HG03460 (cell line): Measurements from ENCODE around the gene PCCA.

Source experiments
- ATAC-seq: cut with Tn5 transposase; IDR thresholded peaks from one replicate; pipeline ENCODE4 v1.9.1; 2021; ENCODE audit not compliant: unreplicated experiment

The PCCA gene

DNA sequence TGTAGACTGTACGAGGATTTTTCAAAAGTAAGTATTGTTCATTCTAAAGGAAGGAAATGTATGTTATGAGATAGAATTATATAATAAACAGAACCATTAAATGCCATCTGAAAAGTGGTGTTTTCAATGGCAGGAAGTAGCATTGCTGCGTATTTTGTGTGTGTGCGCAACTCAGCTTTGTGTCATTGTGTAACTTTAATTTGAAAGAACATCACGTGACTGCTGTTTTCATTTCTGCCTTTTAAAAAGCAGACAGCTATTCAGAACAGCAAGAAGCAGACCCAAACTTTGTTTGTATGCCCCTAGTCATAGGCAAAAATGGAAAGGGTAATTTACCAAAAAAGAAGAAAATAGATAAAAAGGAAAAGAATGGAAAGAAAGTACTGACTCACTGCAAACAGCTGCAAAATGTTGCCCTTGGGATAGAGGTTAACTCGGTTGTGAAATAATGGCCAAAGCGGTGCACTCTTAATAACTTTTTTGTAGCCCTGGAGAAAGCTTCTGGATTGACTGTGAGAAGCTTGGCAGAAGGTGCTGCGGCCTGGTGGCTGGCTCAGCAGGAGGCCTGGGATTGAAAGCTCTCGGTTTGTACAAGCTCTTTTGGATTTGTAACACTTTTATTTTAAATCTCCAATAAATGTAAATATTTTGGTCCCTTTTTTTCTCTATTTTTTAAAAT is 402.4 kb downstream of the PCCA start:
- no peak for ATAC-seq

DNA sequence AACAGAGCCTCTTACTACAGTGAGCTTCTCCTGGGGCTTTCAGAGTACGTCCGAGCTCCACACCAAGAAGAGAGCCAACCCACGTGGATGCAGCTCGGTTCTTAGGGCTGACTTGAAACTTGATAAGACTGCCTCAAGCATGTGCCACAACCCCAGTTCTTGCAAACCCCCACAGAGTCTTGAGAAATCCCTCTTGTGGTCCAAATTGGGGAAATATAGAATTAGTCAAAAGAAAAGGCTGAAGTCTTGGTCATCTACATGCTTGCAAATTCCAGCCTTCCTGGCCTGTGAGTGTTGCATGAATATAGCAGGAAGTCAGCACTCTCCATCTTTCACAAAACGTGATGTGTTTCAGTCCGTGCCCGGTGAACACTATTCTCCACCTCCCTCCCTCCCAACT is 404.5 kb downstream of the PCCA start:
- ATAC-seq, result no peak

DNA sequence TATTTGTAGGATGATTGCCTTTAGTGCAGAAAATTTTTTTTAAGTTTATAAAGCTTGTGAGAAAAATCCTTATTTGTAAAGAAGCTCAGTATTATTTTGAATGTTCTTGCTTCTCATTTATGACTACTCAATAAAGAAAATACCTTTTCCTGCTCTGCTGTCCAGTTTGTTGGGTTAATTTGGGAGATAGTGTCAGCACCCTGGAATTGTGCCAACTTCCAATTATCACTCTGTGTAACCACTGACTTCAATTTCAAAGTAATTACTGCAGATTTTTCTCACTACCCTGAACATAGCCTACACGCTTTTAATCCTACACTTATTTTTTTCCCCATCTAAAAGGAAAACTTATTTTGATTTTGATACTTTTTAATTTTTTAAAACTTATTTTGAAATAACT is 406.6 kb downstream of the PCCA start:
- ATAC-seq, result no peak

DNA sequence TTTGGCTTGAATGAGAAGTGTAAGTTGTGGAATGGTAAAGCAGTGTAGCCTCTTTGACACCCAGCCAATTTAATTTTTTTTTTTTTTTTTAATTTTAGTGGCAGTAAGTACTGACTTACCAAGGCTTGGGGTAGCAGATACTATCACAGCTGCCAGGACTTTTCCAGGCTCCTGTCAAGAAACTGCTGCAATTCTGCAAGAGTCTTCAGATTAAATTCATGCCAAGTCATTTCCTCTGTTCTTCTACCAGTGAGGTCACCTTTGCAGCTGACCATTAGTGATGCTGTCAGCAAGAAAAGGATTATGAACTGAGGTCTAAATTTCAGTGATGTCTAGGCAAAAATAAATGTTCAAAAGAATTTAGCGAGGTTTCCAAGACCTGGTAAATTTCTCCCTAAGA is 408.5 kb downstream of the PCCA start:
- ATAC-seq, result no peak

DNA sequence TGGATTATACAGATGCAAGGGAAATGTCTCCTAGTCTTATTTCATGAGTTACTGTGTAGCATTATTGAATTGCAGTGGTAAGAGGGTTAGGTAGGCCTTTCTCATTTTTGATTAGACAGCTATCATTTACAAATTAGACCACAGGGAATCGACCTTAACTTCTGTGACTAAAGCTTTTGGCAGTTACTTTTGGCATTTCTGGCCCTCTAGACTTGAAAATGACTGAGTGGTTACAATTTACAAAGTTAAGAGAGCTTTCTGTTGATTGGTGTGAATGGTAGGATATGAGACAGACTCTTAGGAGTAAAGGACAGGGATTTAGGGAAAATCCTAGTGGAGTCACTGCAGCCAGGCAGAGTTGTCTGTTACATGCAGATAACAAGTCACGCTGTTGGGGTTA is 413.6 kb downstream of the PCCA start:
- ATAC-seq, result no peak

DNA sequence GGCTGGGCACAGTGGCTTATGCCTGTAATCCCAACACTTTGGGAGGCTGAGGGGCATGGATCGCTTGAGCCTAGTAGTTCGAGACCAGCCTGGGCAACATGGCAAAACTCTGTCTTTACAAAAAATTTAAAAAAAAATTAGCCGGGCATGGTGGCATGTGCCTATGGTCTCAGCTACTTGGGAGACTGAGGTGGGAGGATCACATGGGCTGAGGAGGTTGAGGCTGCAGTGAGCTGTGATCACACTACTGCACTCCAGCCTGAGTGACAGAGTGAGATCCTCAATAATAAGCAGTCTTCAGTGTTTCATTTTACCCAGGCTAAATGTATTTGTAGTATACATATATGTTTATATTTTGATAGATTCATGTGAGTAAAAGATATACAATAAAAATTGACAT is 414.7 kb downstream of the PCCA start:
- ATAC-seq, result no peak

DNA sequence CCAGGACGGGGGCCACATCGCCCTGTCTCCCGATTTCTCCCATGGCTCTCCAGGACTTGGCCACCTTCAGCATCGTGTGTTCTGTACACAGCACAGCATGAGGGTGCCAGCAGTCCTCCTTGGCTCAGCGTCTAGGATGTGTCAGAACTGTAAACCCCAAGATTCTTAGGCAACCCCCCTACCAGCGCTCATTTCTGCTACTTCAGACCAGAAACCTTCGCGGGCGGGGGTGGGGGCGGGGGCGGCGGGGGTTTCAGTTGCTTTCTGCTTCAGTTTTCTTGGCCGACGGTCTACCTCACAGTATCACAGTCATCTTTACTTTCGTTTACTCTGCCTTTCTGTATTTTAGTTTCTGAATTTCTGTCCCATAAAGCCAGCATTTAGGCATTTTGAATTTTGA is 417.3 kb downstream of the PCCA start:
- ATAC-seq, result no peak

DNA sequence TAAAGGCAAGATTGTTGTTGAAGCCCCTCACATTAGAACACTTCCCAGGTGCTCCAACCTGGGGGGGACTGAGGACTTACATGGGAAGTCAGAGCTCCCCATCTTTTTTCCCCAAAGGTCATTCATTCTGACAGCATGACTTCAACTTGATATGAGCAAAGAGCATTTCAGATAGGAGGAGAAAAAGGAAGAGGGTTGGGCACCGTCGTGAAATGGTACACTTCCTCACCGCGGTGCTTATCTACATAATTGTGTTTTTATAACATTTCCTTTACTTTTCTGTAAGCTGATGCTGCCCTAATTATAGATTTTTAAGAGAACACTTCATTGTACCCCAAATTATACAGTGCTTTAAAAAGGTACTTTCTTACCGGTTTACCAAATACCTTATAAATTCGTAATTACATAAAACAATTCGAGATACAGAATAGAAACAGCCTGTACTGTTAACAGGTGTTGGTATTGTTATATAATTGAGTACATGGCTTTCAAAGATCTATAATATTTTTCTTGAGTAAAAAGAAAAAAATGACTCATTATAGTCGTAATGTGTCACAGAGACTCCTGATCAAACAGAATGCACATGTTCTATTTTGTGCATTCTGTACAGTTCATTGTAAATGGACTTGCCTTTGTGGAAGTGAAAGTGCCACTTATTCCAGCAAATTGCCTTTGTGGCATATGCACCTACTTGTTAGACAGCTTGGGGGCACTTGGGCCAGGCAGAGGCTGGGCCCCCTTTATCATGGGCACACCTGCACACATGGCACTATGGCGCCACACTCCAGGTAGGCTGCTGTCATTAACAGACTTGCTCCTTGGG is 417.9 kb downstream of the PCCA start:
- ATAC-seq, result no peak

DNA sequence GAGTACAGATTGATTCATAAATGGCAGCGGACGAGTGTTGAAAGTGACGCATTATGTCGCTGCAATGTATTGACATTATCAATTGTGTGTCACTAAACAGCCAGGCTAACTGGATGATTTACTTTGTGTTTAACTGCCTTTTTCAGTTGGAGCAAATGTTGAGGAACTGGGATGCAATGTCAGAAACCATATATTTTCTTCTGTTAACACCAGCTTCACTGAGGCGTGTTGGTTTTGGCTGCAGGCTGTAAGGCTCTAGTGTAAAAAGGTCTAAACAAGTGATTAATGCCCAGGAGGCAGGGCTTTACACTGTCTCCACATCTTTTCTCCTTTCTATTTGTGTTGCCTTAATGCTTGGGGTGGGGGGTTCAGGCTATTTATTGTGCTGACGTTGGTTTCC is 419.6 kb downstream of the PCCA start:
- no peak for ATAC-seq

DNA sequence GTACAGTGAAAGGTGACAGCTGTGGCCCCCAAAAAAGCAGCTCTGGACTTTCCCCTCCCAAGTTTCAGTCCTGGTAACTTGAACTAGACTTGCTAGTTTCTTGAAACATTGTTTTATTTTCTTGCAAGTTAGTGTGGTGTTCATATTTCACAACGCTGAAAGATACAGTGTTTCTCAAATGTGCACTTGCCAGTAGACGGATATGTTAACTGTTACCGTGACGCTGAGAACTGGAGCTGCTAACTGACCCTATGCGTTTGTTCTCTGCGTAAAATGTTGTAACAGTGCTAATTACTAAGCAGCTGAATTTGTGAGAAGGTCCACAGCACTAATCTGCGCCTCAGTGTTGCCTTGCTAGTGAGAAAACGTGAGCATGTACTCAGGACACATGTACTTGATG is 420.1 kb downstream of the PCCA start:
- no peak for ATAC-seq

DNA sequence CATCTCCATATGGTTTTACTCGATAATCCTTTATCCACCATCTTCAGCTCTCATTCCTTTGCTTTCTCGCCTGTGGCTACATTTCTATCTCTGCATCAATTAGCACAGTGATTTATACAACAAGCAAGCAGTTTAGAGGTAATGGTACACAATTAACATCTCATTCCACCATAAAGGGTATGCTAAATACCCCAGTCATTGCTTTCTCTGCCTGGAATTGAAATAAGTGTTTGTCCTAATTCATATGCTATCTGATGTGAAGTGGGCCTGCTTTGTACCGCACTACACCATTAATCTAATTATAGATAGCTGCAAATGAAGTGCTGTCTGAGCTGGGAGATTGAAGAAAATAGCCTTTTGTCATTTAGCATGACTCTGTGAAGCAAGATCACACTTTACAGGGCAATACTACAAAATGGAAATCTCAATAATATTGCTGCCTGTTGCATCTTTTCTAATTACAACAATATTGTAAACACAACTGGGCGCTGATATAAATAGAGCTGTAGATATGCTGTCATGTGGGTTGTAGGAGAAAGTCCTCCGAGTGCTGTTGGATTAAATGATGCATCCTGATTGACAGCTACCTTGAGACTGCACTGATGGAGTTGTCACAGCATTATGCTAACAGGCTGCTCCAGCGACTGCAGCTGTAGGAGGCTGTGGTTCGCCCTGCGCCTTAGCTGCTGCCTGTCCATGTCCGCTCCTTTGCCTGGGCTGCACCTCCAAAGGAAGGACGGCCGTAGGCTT is 421.5 kb downstream of the PCCA start:
- no peak for ATAC-seq

DNA sequence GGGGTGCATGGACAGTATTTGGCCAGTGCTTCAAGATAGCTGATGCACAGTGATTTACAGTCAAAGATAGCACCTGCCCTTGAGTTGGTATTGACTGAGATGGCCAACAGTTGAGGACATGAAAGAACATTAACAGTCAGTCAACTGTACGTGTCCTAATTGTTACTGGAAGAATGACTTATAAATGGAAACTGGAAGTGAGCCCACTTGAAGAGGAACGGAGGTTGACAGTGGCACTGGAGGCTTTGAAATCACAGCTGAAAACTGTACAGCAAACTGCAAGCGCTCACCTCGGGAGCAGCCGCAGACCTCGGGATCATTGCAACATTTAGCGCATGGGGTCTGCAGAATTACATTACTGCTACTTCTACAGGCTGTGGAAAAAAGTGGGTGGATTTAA is 422.6 kb downstream of the PCCA start:
- ATAC-seq, result no peak

DNA sequence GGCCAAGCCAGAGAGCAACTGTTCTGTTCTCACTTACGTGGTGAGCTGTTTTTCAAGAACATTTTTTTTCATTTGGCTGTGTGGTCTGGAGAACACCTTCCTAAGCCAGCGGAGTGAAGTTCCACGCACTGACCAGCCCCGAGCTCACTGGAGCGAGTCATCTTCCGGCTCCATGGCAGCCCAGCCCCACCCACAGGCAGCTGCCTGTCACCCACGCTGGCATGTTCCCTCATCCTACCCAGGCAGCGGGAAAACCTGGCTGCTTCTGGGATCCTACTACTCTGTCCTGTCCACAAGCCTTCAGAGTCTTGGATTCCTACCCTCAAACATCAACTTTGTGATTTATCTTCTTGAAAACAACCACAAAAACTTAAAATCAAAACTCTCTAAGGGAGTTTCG is 423.5 kb downstream of the PCCA start:
- ATAC-seq, result no peak

DNA sequence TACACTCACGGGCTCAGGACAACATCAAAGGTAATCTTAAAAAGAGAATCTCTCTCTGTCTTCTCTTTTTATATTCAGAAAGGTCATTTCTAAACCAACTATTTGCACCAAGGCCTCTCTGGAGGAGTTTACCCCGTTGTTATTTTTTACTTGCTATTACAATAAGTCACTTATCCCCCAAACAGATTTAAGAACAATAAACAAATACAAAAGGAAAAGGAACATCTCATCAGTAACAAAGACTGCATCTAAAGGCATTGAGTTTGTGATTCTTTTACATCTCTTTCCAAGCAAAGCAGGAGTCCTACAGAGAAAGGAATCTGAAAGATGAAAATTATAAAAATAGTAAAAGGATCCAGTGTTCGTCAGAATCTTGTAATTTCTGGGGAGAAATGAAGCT is 424.3 kb downstream of the PCCA start:
- ATAC-seq, result no peak

DNA sequence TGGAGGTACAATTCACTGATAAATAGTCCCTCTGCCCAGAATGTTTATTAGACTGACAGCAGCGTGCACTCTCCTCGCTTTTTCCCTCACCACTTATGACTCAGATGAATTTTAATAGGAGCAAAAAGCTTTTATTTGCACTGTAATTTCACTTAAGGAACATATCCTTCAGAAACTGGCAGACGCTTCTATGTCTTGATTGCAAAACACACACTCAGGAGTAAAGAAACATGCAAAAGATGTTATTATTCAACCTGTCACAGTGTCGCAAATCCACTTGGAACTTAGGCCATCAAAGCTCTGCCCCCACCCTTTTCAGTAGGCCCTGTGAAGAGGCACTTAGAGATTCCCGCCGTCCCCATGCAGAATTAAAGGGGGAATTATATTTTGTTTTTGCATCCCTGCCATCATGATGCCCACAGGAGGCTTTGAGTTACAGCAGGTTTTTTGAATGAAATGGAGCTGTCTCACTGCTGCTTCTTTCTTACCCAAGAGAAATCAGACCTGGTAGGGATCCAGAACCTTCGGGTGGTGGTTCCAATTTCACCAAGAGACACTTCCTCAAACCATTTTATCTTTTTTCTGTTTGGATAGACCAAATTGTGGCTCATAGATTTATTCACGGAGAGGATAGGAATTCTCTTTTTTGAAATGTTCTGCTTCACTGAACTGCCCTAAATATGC is 425.2 kb downstream of the PCCA start:
- no peak for ATAC-seq

DNA sequence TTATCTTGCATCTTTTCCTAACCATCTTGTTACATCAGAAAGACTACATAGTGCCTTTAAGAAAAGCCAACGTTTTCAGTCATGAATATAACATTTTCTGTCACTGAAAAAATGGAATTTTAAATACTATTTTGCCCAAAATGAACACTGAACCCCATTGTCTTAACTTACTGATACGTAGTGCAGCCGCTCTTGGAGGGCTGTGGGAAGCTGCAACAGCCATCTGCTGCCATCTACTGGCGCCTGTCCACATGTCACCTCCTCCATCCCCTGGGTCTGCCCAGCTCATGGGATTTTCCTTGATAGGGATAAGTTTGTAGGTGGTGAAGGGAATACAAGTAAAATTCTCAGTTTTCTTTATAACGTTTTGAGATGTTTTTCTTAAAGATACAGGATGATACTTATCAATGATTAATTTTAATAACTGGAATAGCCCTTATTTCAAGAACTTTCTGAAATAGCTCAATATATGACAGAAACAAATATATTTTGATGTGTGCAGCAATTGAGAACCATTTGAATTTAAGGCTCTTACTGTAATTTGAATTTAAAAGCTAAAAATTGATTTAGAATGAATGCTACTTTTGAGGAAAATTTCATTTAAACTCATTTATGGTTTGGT is 426.0 kb downstream of the PCCA start:
- peak; percentile 91 for ATAC-seq

DNA sequence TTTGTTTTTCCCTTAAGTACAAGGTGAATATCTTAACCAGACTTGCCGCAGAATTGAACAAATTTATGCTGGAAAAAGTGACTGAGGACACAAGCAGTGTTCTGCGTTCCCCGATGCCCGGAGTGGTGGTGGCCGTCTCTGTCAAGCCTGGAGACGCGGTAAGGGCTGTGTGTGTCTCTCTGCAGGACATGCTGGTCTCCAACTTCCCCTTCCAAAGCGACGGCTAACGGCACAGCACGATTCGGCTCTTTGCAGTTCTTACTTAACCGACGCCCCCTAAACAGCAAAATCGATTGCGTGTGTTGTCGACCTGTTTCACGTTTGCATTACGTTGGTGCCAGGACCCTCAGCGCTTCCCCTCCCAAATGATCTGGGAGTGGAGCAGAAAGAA is 426.5 kb downstream of the PCCA start:
- ATAC-seq, result no peak

DNA sequence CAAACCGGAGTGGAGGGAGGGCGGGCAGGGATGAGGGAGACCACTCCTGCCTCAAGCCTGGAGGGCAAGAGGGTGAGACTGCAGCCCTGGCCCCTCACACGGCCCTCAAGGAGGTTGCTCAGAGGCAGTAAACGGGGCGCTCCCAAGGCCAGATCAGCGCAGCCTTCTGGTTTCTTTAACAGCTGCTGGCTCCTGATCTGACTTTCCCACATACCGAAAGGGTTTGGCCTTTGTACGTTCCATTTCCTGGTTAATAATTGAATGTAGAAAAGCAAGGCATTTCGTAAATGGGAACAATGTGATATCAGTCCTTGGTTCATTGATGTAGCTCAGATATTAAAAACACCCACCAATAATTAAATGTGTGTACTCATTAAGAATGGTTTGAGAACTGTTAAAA is 428.2 kb downstream of the PCCA start:
- no peak for ATAC-seq

DNA sequence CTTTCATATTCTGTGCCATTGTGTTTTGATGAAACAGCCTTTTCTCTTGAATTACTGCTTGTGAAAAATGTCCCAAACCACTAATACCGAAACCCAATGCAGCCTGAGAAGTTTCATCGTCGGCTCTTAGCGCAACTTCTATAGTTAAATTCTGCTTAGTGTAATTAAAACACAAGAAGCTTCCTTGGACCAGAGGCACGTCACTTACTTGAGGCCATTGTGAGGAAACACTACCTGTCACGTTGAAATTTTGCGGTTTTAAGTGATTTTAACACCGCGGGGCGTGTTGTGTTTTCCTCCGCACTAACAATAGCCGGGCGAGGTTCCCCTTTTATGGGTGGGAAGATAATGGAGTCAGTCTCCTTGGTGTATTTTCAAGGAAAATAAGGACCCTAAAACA is 428.8 kb downstream of the PCCA start:
- no peak for ATAC-seq

DNA sequence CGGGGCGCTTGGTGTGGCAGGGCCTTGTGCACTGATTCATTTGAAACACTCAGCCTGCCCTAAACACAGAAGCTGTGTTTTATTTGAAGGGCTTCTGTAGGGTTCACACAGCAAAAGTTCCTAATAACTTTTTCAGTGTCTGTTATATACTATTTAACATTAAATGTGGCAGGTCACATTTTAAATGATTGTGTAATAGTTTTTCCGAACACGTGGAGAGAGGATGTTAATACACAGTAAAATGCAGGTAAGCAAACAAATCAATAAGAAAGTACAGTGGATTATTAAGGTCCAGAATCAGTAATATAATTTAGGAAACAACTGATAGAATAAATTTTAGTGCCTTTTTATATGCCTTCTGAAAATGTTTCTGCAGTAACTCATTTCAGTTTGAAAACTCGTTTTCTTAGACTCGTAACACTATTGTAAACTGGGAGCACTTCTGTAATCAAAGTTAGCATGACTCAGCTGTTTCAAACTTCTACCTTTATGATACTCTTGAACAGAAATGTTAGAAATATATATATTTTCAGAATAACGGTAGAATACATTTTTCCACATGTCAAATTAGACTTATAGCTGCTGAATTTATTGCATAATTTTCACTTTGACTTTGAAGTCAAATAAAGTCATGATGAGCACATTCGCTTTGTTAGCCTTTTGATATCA is 429.6 kb downstream of the PCCA start:
- ATAC-seq, result no peak

DNA sequence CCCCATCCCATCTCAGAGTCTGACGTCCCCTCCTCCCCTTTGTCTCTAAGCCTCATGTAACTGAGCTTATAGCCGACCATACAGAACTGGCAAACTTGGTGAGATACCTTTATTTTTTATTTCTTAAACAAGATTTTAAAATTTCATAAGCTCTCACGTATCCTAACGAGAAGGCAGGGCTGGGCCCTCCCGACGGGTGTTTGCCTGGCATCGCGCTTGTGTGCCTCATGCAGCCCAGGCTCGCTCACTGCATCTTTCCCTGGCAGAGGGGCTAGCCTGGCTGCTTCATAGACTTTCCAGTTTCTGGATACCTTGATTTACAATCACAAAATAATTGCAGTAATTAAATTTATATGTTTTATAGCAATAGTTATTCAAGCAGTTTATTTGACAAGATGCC is 430.7 kb downstream of the PCCA start:
- no peak for ATAC-seq
